HAP-1 (cell line): Measurements from ENCODE around the gene INPP4B.

Source experiments
- DNase-seq, 2 experiments: peaks; one replicate each; pipeline ENCODE4 v3.0.0-alpha.2; 2016 to 2020; ENCODE audit warnings: low spot score in 2 of 2
- H3K27me3 ChIP-seq: fragments of 250-450 bp; sonication (Bioruptor Pico); 2 replicates; pipeline ENCODE4 v1.5.1; 2020; ENCODE audit warnings: low read depth, mild to moderate bottlenecking, moderate library complexity
- H3K36me3 ChIP-seq: fragments of 250-450 bp; sonication (Bioruptor Pico); replicated peaks from 2 replicates; pipeline ENCODE4 v1.5.1; 2020; ENCODE audit warnings: mild to moderate bottlenecking
- H3K4me1 ChIP-seq: fragments of 250-450 bp; sonication (Bioruptor Pico); 2 replicates; pipeline ENCODE4 v1.5.1; 2020; ENCODE audit warnings: mild to moderate bottlenecking
- H3K4me3 ChIP-seq: fragments of 250-450 bp; sonication (Bioruptor Pico); 2 replicates; pipeline ENCODE4 v1.5.1; 2020; ENCODE audit warnings: mild to moderate bottlenecking, moderate library complexity
- H3K9me3 ChIP-seq: fragments of 250-450 bp; sonication (Bioruptor Pico); 2 replicates; pipeline ENCODE4 v1.5.1; 2020; ENCODE audit warnings: mild to moderate bottlenecking, moderate library complexity
- in situ Hi-C: fragments of 300-500 bp; cut with MboI; formaldehyde crosslinking; loops from 3 replicates; pipeline ENCODE4 v1.14.3; 2020; ENCODE audit warnings: low sequenced_read_pairs, inconsistent platforms, mixed read lengths

Gene INPP4B

DNA sequence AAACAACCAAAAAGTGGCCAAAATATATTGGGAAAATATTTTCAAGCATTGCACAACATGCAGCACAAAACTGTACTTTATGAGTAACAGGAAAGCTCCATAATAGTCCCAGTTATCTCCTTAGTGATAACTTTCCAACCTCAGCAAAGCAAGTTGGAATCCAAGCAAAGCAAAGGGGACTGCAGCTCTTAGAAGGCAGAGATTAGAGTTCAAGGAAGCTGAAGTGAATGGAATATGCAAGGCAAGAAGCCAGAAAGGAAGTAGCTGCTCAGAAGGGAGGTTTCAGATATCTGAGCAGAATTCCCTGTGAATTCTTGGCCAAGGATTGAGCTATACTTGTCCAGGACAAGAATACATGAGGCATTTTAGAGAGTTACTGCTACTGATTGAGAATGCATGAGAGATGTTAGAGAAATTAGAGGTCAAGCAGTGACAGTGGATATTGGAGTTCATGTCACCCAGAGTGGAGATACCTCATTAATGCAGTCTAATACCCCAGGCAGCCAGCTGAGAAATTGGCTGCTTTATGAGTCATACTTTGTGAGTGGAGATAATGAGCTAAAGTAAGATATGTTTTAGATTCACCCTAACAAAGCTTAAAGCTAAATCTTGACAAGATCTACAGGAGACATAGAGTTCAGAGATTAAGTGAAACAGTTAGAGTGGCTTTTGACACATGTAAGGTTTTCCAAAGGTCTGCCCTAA, 102.8 kb downstream of the INPP4B start:
- Histone ChIP-seq H3K9me3 (no peaks in the 10 kb centered on the region), H3K27me3 (no peaks in the 10 kb centered on the region), H3K36me3 (no peaks in the 10 kb centered on the region), H3K4me1 (no peaks in the 10 kb centered on the region), H3K4me3 (no peak overlapping the region)
- in situ Hi-C loops, result no loop called here
- no peak for DNase-seq

DNA sequence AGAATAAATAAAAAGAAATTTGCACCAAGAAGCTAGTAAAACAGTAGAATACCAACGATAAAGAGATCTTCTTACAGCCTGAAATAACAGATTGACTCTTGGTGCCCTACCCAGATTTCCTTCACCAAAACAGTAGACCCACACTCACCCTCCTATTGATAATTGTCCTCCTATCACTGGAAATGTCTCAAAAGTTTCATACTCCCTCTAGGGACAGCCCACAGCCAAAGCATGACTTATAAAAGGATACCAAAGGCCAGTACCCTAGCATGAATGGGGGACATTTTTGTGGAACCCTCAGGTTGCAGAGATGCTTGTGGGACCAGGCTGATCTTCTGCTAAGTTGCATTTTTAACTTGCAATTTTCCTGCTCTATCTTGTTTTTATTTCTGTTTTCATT, 104.1 kb downstream of the INPP4B start:
- Histone ChIP-seq H3K4me1 (no peaks in the 10 kb centered on the region), H3K27me3 (no peaks in the 10 kb centered on the region), H3K36me3 (no peaks in the 10 kb centered on the region), H3K4me3 (no peak overlapping the region), H3K9me3 (no peaks in the 10 kb centered on the region)
- DNase-seq, result no peak
- in situ Hi-C loops, result no loop called here

DNA sequence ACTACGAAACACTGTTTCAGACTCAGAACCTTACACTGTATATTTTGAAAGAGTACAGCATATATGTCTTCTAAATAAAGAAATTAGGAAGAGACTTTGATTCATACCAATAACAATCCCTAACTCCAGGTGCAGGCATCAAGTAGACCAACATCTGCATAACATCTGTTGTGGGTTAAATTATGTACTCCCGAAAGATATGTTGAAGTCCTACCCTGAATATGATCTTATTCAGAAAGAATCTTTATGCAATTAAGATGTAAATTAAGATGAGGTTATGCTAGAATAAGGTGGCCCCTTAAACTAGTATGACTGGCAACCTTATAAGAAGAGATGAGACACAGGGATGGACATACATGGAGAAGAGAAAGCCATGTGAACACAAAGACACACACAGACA, 117.9 kb downstream of the INPP4B start:
- no peaks in the 10 kb centered on the region for H3K4me1 ChIP-seq
- H3K9me3 ChIP-seq, result no peaks in the 10 kb centered on the region
- in situ Hi-C loops, result no loop called here
- H3K27me3 ChIP-seq, result no peaks in the 10 kb centered on the region
- DNase-seq, result no peak
- no peaks in the 10 kb centered on the region for H3K36me3 ChIP-seq
- no peak overlapping the region for H3K4me3 ChIP-seq

DNA sequence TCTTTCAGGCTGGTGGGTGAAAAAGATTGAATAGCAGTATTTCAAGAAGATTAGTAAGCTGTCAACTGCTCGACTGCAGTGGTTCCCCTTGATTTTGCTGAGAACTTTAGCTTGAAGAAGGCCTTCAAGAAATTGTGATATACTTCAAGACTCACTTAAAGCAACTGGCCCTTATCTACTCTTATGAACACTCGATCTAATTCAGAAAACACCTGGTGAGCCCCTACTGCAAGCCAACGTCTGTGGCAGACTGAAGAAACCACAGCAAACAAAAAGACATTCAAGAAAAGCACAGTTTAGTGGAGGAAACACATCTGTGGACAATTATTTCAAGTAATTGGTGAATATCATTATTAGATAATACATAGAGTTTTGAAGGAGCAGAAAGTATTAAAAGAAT, 119.0 kb downstream of the INPP4B start:
- no peaks in the 10 kb centered on the region for H3K4me1 ChIP-seq
- in situ Hi-C loops, result no loop called here
- DNase-seq, result no peak
- H3K9me3 ChIP-seq, result no peaks in the 10 kb centered on the region
- no peaks in the 10 kb centered on the region for H3K36me3 ChIP-seq
- H3K4me3 ChIP-seq, result no peak overlapping the region
- H3K27me3 ChIP-seq, result no peaks in the 10 kb centered on the region

DNA sequence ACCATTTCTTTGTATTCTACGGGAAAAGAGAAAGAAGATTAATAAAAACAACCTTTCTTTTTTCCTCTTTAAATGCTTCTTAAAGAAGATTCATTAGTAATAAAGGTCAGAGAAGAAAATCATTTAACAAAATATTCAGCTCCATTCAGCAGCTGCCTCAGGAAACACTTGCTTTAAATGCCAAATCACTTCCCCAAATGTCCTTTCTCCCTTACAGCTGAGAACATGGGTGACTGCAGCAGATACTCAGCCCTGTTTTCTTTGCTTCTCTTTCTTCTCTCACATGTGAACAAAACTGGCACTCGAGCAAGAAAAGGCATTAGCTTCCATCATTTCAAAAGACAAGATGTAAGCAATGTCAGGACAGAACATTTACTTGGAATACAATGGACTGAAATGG, 120.2 kb downstream of the INPP4B start:
- no peaks in the 10 kb centered on the region for H3K27me3 ChIP-seq
- in situ Hi-C loops, result no loop called here
- no peaks in the 10 kb centered on the region for H3K4me1 ChIP-seq
- no peaks in the 10 kb centered on the region for H3K9me3 ChIP-seq
- no peak for DNase-seq
- H3K36me3 ChIP-seq, result no peaks in the 10 kb centered on the region
- H3K4me3 ChIP-seq, result no peak overlapping the region

DNA sequence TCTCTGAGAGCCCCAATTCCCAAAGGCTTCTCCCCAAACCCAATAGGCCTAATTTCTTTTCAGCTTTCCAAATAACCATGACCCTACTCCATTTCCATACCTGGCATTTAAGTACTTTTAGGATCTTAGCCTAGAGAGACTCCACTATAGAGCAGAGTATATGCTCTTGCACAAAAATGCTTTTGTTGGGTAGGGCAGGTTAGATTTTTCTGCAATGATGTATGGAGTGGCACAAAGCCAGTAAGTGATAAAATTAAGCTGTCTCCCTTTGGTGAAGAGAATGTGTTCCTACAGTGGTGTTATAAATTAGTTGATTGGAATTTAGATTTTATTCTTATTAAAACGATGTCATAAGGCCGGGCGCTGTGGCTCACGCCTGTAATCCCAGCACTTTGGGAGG, 124.9 kb downstream of the INPP4B start:
- Histone ChIP-seq H3K4me3 (no peak overlapping the region), H3K27me3 (no peaks in the 10 kb centered on the region), H3K9me3 (no peaks in the 10 kb centered on the region), H3K4me1 (no peaks in the 10 kb centered on the region), H3K36me3 (no peaks in the 10 kb centered on the region)
- in situ Hi-C loops, result no loop called here
- no peak for DNase-seq

DNA sequence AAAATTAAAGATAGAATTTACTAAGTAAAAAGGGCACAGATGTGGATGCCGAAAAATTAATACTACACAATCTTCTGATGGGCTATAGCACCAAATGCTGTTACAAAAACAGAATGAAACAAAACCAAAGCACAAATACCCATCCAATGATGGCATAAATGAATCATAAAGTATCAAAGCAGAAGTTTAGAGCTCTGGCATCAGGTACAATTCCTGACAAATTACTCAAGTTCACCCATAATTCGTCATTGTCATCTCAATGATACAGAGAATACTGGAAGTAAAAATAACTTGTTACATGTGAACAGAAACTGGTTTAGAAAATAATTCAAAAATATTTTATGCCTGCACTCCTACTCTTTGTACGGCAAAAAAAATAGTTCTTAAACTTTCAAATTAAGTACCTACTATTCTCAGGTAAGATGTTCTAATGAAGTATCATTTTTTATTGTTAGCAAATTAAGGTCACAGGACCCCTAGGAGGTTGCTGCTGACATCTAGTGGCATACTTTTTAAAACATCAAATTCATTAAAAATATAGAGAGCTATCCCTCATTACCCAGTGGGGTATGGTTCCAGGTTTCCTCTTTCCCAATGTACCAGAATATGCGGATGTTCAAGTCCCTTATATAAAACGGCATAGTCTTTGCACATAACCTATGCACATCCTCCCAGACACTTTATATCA, 126.1 kb downstream of the INPP4B start:
- Histone ChIP-seq H3K36me3 (no peaks in the 10 kb centered on the region), H3K27me3 (no peaks in the 10 kb centered on the region), H3K4me1 (no peaks in the 10 kb centered on the region), H3K4me3 (no peak overlapping the region), H3K9me3 (no peaks in the 10 kb centered on the region)
- DNase-seq, result peak in 1 of 2 experiments; percentile 19
- in situ Hi-C loops, result no loop called here

DNA sequence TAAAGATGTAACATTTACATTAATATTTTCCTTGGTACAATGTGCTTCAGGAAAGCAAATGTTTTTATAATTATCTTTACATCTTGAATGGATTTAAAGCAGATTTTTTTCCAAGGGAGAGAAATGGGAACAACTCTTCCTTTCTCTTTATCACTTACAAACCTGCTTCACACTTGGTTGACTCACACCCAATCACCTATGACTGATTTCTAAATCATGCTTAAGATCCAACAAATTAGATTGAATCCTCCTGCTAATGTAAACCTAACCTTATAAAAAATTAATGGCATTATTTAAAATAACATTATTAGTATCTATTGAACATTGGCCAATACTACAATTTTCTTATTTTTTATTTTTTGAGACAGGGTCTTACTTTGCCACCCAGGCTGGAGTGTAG, 127.1 kb downstream of the INPP4B start:
- in situ Hi-C loops, result no loop called here

DNA sequence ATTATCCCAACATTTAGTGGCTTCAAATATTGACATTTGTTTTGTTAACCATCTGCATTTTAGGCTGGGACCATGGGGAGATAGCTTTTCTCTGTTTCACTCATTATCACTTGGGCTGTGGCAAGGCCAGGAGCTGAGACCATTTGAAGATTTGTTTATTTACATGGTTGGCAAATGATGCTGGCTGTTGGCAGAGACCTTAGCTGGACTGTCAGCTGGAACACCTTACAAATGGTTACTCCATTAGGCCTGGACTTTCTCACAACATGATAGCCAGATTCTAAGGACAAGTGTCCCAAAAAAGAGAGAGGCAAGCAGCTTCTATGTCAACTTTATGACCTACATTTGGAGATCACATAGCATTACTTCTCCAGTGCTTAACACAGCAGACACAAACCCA, 130.4 kb downstream of the INPP4B start:
- DNase-seq, result no peak
- Histone ChIP-seq H3K36me3 (no peaks in the 10 kb centered on the region), H3K9me3 (no peaks in the 10 kb centered on the region), H3K27me3 (no peaks in the 10 kb centered on the region), H3K4me3 (no peak overlapping the region), H3K4me1 (no peaks in the 10 kb centered on the region)
- in situ Hi-C loops, result no loop called here

More for the DNA sequence above, 127.1 kb downstream of the INPP4B start:
- Histone ChIP-seq H3K36me3 (no peaks in the 10 kb centered on the region), H3K27me3 (no peaks in the 10 kb centered on the region), H3K4me1 (no peaks in the 10 kb centered on the region), H3K4me3 (no peak overlapping the region), H3K9me3 (no peaks in the 10 kb centered on the region)
- no peak for DNase-seq

DNA sequence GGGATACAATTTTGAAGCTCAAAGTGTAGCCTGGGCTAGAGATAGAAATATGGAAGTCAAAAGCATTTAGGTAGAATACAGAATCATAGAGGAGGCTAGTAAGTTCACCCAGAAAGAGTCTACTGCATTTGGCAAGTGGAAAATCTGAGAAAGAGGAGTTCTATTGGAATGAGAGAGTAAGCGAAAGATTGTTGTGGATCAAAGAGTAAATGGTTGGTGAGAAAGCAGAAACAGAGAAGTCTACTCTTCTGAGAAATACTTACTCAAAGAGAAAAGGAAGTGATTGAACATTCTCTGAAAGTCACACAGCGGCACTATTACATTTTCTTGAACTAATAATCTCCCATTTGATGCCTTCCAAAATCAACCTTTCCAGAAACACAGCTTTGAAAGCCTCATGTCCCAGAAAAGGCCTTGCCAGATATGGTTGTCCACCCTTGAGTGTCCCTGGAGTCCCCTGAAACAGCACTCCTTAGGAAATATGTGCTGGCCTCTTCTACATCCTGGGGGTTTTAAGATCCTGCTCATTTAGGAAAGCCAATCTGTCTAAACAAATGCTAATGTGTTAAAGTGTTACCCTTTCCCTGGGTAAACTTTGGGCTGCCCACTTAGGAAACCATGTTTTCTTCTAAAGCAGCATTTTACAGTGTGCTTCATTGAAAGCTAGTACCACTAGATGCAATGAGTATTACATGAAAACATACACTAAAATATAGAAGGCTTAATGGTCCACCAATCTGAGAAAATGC, 132.6 kb downstream of the INPP4B start:
- no peak for DNase-seq
- Histone ChIP-seq H3K4me1 (no peaks in the 10 kb centered on the region), H3K27me3 (no peaks in the 10 kb centered on the region), H3K36me3 (no peaks in the 10 kb centered on the region), H3K9me3 (no peaks in the 10 kb centered on the region), H3K4me3 (no peak overlapping the region)
- in situ Hi-C loops, result no loop called here

DNA sequence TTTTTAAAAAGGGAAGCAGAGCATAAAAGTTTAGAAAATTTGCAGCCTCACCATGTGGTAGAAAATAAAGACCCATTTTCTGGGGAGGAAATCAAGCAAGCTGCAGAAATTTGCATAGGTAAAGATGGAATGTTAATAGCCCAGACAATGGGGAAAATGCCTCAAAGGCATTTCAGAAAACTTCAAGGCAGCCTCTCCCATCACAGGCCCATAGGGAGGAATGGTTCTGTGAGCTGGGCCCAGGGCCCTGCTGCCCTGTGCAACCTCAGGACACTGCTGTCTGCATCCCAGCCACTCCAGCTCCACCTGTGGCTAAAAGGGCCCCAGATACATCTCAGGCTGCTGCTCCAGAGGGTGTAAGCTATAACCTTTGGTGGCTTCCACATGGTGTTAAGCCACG, 137.9 kb downstream of the INPP4B start:
- H3K27me3 ChIP-seq, result no peaks in the 10 kb centered on the region
- in situ Hi-C loops, result no loop called here
- no peak overlapping the region for H3K4me3 ChIP-seq
- DNase-seq, result peak in 1 of 2 experiments; percentile 21
- no peaks in the 10 kb centered on the region for H3K36me3 ChIP-seq
- H3K4me1 ChIP-seq, result no peaks in the 10 kb centered on the region; the same call in 1 of the 2 replicates
- H3K9me3 ChIP-seq, result no peaks in the 10 kb centered on the region

DNA sequence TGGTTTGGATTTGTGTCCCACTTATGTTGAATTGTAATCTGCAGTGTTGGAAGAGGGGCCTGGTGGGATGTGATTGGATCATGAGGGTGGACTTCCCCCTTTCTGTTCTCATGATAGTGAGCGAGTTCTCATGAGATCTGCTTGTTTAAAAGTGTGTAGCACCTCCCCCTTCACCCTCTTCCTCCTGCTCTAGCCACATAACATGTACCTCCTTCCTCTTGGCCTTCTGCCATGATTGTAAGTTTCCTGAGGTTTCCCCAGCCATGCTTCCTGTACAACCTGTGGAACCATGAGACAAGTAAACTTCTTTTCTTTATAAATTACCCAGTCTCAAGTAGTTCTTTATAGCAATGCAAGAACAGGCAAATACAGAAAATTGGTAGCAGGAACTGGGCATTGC, 138.7 kb downstream of the INPP4B start:
- no peaks in the 10 kb centered on the region for H3K36me3 ChIP-seq
- in situ Hi-C loops, result no loop called here
- no peaks in the 10 kb centered on the region for H3K9me3 ChIP-seq

DNA sequence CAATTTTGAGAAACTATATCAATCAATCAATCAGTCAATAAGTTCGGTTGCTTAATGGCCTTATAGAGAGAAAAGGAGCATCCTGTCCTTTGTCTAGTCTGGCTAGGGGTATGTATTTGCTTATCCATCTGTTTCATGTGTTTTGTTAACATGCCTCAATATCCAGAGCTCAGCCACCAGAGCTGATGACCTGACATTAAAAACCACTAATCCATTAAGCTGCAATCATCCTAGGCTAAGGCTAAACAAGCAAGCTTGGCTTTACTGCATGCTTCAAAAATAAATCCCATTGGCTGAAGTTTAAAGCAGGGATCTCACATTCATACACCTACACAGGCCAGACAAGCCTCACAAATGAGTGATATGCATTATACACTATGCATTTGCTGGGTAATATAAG, 139.7 kb downstream of the INPP4B start:
- Histone ChIP-seq H3K4me3 (no peak overlapping the region), H3K9me3 (no peaks in the 10 kb centered on the region), H3K36me3 (no peaks in the 10 kb centered on the region), H3K4me1 (no peaks in the 10 kb centered on the region; the same call in 1 of the 2 replicates), H3K27me3 (no peaks in the 10 kb centered on the region)
- in situ Hi-C loops, result no loop called here
- DNase-seq, result no peak

More for the DNA sequence above, 138.7 kb downstream of the INPP4B start:
- Histone ChIP-seq H3K4me1 (no peaks in the 10 kb centered on the region; the same call in 1 of the 2 replicates), H3K27me3 (no peaks in the 10 kb centered on the region), H3K4me3 (no peak overlapping the region)
- DNase-seq, result no peak

DNA sequence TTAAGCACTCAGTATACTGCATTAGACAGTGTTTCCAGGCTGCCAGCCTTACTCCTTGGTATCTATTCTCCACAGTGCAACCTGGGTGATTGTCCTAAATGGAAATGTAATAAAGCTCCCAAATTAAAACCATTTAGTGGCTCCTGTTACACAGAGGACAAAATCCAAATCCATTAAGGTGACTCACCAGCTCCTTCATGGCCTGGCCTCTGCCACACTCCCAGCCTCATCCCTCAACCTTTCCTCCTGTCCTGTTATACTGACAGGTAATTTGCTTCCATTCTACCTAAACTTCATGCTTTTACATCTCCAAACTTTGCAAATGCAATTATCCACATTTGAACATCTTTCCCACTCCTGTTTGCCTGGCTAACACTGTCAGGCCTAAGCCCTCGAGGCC, 140.3 kb downstream of the INPP4B start:
- H3K9me3 ChIP-seq, result no peaks in the 10 kb centered on the region
- H3K4me1 ChIP-seq, result no peaks in the 10 kb centered on the region; the same call in 1 of the 2 replicates
- in situ Hi-C loops, result no loop called here
- DNase-seq, result no peak
- H3K36me3 ChIP-seq, result no peaks in the 10 kb centered on the region
- H3K27me3 ChIP-seq, result no peaks in the 10 kb centered on the region
- no peak overlapping the region for H3K4me3 ChIP-seq
